Upper lobe of left lung (tissue), 4 donors: ENCODE results near the gene NF1.

Experiments used
- CTCF ChIP-seq, 6 experiments: fragments of 450-650 bp in 4 of 6; fragments of 200-600 bp in 2 of 6; sonication (generic) in 2 of 6; IDR thresholded peaks; one replicate each; pipeline ENCODE4 v1.5.1; 2016 to 2019; ENCODE audit warnings: antibody characterized with exemption in 6 of 6
- POLR2A ChIP-seq, 4 donors: fragments of 450-650 bp; IDR thresholded peaks; one replicate each; pipeline ENCODE4 v1.5.1; 2016 to 2017; ENCODE audit warnings: antibody characterized with exemption in 4 of 4, mild to moderate bottlenecking in 2 of 4
- POLR2AphosphoS5 ChIP-seq, 2 donors: sonication (generic); formaldehyde crosslinking; IDR thresholded peaks; one replicate each; pipeline ENCODE4 v1.5.1; 2017; ENCODE audit warnings: antibody characterized with exemption in 2 of 2

- no peak for TF ChIP-seq CTCF (IDR thresholded peaks at IDR 0.05)
- no peak for TF ChIP-seq POLR2A (IDR thresholded peaks at IDR 0.05)
- TF ChIP-seq POLR2AphosphoS5 (IDR thresholded peaks at IDR 0.05), result no peak
Measured at GRCh38 chr17:31172388-31172787, 77.6 kb downstream of the NF1 start.
